Lung (tissue), 12 donors: ENCODE results near the gene FAM13A. TPM values are rescaled to one million over a fixed set of nuclear protein-coding genes. Genes with fewer than 3 reads are reported as not detected.

Experiments
- ATAC-seq: fragments of 200-7000 bp; cut with Tn5 transposase; one replicate; pipeline ENCODE4 v1.9.1; 2020; ENCODE audit warnings: moderate number of reproducible peaks; ENCODE audit not compliant: insufficient read depth, low FRiP score
- DNase-seq, 3 donors: peaks; one replicate each; pipeline ENCODE4 v3.0.0-alpha.2; 2013 to 2017
- H3K27ac ChIP-seq, 2 donors: one replicate each; pipeline ENCODE4 v1.5.1; 2013; ENCODE audit warnings: mild to moderate bottlenecking in 2 of 2, moderate library complexity in 2 of 2, control low read depth in 1 of 2, inconsistent platforms in 1 of 2, low read depth in 1 of 2, low read length in 1 of 2
- H3K27me3 ChIP-seq, 3 donors: one replicate each; pipeline ENCODE4 v1.5.1; 2013; ENCODE audit warnings: low read length in 2 of 3; ENCODE audit not compliant: control insufficient read depth in 3 of 3, insufficient read depth in 3 of 3
- H3K36me3 ChIP-seq, 4 donors: one replicate each; pipeline ENCODE4 v1.5.1; 2013; ENCODE audit warnings: low read length in 4 of 4, mild to moderate bottlenecking in 1 of 4, moderate library complexity in 1 of 4; ENCODE audit not compliant: control insufficient read depth in 4 of 4, insufficient read depth in 4 of 4
- H3K4me1 ChIP-seq, 5 donors: one replicate each; pipeline ENCODE4 v1.5.1; 2013; ENCODE audit warnings: low read length in 5 of 5, mild to moderate bottlenecking in 2 of 5, moderate library complexity in 1 of 5; ENCODE audit not compliant: control insufficient read depth in 5 of 5, insufficient read depth in 5 of 5
- H3K4me3 ChIP-seq: one replicate; pipeline ENCODE4 v1.5.1; 2013; ENCODE audit warnings: mild to moderate bottlenecking, control low read depth, moderate library complexity
- H3K9ac ChIP-seq, 2 donors: one replicate each; pipeline ENCODE4 v1.5.1; 2013; ENCODE audit warnings: low read length in 2 of 2, control low read depth in 1 of 2; ENCODE audit not compliant: insufficient read depth in 1 of 2
- H3K9me3 ChIP-seq, 4 donors: one replicate each; pipeline ENCODE4 v1.5.1; 2013; ENCODE audit warnings: low read length in 3 of 4, mild to moderate bottlenecking in 1 of 4, moderate library complexity in 1 of 4; ENCODE audit not compliant: control insufficient read depth in 4 of 4, insufficient read depth in 3 of 4
- CTCF ChIP-seq: IDR thresholded peaks from 2 replicates; pipeline ENCODE4 v1.5.1; 2012; ENCODE audit warnings: mild to moderate bottlenecking; ENCODE audit errors: control extremely low read depth, extremely low read depth
- WGBS, 2 donors: extraction: QIAGEN DNeasy Blood & Tissue Kit; methylation state at CpG; one replicate each; pipeline ENCODE4 v1.1.7; 2013; 5-methylcytosine and 5-hydroxymethylcytosine counted together
- polyA plus RNA-seq, 2 donors: library from polyadenylated mRNA; stranded (reverse); fragments of 200-250 nt; gene quantifications; one replicate each; pipeline ENCODE4 v1.2.1, GENCODE V29; 2013
- total RNA-seq, 2 donors: library from RNA; depleted of rRNA in 1 of 2; stranded (reverse); fragments of >200 nt in 1 of 2; gene quantifications; one replicate each; pipeline ENCODE4 v1.2.1, GENCODE V29; 2014 to 2021
- donor health status: control.
- donor health status: control.
- donor health status: Bipolar disorder and iron deficiency.
- donor health status: healthy.
- donor health status: DM: yes; HTN: yes; CAD: no.

Gene FAM13A
- total and polyA plus RNA-seq, 4 donors = 9.2 to 122 (median 29.3) TPM

GRCh38 chr4:88802138-88802537 lies 254.8 kb downstream of the FAM13A start:
- DNase-seq (no peak), ATAC-seq (no peak)
- no peaks in the 10 kb centered on the region for H3K27me3 ChIP-seq
- peaks cover 0 to 25% (median 0%) of the 10 kb centered on the region in 4 donors for H3K36me3 ChIP-seq
- H3K4me3 ChIP-seq = no peak overlapping the region
- peaks cover 0 to 14% (median 6%) of the 10 kb centered on the region in 5 donors for H3K4me1 ChIP-seq
- peaks cover 0 to 2% (median 0%) of the 10 kb centered on the region in 4 donors for H3K9me3 ChIP-seq
- no peak overlapping the region for H3K9ac ChIP-seq
- WGBS, 2 donors = 33 to 49% methylated on average over 1 of the region's 1 CpG
- H3K27ac ChIP-seq = no peak overlapping the region
- TF ChIP-seq CTCF = no peak

DNA sequence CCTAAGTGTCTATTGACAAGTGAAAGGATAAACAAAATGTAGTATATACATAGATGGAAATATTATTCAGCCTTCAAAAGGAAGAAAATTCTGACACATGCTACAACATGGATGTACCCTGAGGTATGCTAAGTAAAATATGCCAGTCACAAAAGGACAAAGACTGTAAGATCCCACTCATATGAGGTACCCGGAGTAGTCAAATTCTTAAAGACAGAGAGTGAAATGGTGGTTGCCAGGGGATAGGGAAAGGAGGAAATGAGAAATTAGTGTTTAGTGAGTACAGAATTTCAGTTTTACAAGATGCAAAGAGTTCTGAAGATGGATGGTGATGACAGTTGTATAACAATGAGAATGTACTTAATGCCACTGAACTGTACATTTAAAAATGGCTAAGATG lies 257.1 kb downstream of the FAM13A start:
- DNase-seq = no peak
- 96 to 97% methylated on average over 1 of the region's 1 CpG for WGBS, 2 donors

DNA sequence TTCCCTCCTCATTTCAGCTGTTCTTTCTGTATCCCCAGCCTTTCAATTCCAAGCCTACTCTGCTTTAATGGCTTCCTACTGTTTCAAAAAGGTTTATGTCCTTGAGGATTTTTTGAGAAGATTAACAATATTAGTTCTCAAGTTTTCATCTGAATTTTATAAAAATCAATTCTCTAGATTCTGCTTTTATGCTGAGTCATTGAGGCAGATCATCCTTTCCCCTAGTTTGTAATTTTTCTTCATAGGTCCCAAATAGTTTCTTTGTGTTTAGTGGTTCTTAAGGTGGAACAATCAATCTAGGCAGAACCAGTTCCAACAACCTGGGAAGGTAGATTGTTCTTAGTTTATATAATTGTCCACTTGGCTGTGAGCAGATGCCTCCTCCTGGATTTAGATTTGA lies 259.3 kb downstream of the FAM13A start:
- Histone ChIP-seq H3K9me3 (peaks cover 0 to 2% (median 0%) of the 10 kb centered on the region in 4 donors), H3K27me3 (no peaks in the 10 kb centered on the region), H3K4me1 (peaks cover 0 to 3% (median 2%) of the 10 kb centered on the region in 5 donors), H3K27ac (no peak overlapping the region), H3K4me3 (no peak overlapping the region), H3K36me3 (peaks cover 0 to 24% (median under 1%) of the 10 kb centered on the region in 4 donors), H3K9ac (no peak overlapping the region)
- no peak for TF ChIP-seq CTCF
- DNase-seq = no peak
- no peak for ATAC-seq

More for the DNA sequence above, 257.1 kb downstream of the FAM13A start:
- no peak for TF ChIP-seq CTCF
- peaks cover 0 to 8% (median 5%) of the 10 kb centered on the region in 5 donors for H3K4me1 ChIP-seq
- ATAC-seq = no peak
- H3K4me3 ChIP-seq = no peak overlapping the region
- H3K9ac ChIP-seq = no peak overlapping the region
- H3K27ac ChIP-seq = no peak overlapping the region
- H3K36me3 ChIP-seq = peaks cover 0 to 25% (median 0%) of the 10 kb centered on the region in 4 donors
- no peaks in the 10 kb centered on the region for H3K27me3 ChIP-seq
- peaks cover 0 to 2% (median 0%) of the 10 kb centered on the region in 4 donors for H3K9me3 ChIP-seq

DNA sequence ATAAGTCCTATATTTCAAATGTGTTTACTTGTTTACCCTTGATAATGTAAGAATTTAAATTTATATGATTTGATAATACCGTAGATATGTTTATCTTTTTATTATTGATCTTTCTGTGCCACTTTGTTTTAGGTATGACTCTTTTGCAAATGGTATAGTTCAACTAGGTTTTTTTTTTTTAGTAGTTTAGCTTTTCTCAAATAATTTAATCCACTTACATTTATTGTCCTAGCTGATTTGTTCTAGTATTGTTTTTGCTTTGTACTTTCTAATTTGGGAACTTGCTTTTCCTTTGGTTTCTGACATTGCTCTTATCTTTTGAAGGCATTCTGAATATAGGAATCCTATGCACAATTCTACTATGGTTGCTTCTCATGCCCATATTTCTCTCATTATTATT lies 260.4 kb downstream of the FAM13A start:
- Histone ChIP-seq H3K4me1 (no peaks in the 10 kb centered on the region), H3K4me3 (no peak overlapping the region), H3K27me3 (no peaks in the 10 kb centered on the region), H3K9me3 (peaks cover 0 to 2% (median 0%) of the 10 kb centered on the region in 4 donors), H3K36me3 (peaks cover 0 to 19% (median 2%) of the 10 kb centered on the region in 4 donors), H3K27ac (no peak overlapping the region), H3K9ac (no peak overlapping the region)
- 97 to 99% methylated on average over 1 of the region's 1 CpG for WGBS, 2 donors
- ATAC-seq = no peak
- no peak for DNase-seq
- no peak for TF ChIP-seq CTCF
